Gastrocnemius medialis (tissue), 4 donors: ENCODE results near the gene SNAP23.

Experiments
- CTCF ChIP-seq, 5 experiments: fragments of 450-650 bp in 3 of 5; fragments of 200-600 bp in 2 of 5; sonication (generic) in 2 of 5; IDR thresholded peaks in 4 of 5; conservative IDR thresholded peaks in 1 of 5; 1 replicate in 4 of 5; 2 replicates in 1 of 5; pipeline ENCODE4 v1.5.1; 2016 to 2019; ENCODE audit warnings: antibody characterized with exemption in 5 of 5, mild to moderate bottlenecking in 3 of 5, moderate library complexity in 3 of 5
- POLR2A ChIP-seq, 2 donors: fragments of 450-650 bp; IDR thresholded peaks; one replicate each; pipeline ENCODE4 v1.6.1; 2017; ENCODE audit warnings: antibody characterized with exemption in 2 of 2, mild to moderate bottlenecking in 2 of 2, moderate library complexity in 2 of 2

- TF ChIP-seq CTCF (IDR thresholded peaks at IDR 0.05 in 4 of 5, conservative IDR thresholded peaks at IDR 0.05 in 1 of 5): no peak
- TF ChIP-seq POLR2A (IDR thresholded peaks at IDR 0.05): no peak
Measured at GRCh38 chr15:42503825-42504224, 8.4 kb downstream of the SNAP23 start.
